ENCODE data around the gene MDFIC.

GRCh38 chr7:114917211-114917839 is 4.6 kb upstream of the MDFIC start:
- TF ChIP-seq CTCF (conservative IDR thresholded peaks at IDR 0.05; ENCODE audit: low read depth in 2 of 2) = no peak
- TF ChIP-seq EZH2phosphoT487 (IDR thresholded peaks at IDR 0.05; ENCODE audit: unreplicated experiment) = no peak
- TF ChIP-seq STAT1 (IDR thresholded peaks at IDR 0.05; ENCODE audit: unreplicated experiment) = no peak
- no peak for TF ChIP-seq REST (IDR thresholded peaks at IDR 0.05; ENCODE audit: unreplicated experiment)
- no peak for TF ChIP-seq NANOG (IDR thresholded peaks at IDR 0.05; ENCODE audit: borderline replicate concordance)
- TF ChIP-seq POLR2AphosphoS5 (IDR thresholded peaks at IDR 0.05; ENCODE audit: low read depth) = no peak
- no peak for TF ChIP-seq EZH2 (IDR thresholded peaks at IDR 0.05; ENCODE audit: low read depth, unreplicated experiment)
- no peak for TF ChIP-seq JUNB (IDR thresholded peaks at IDR 0.05; ENCODE audit: unreplicated experiment)
- no peak for TF ChIP-seq CREB1 (CRISPR knock-in tag; IDR thresholded peaks at IDR 0.05; ENCODE audit: low read depth)
